HG03342 (cell line): ENCODE results near the gene ENOX2.
"Not testable (repeated sequence)": the region's sequence is repeated elsewhere in the genome, so short reads cannot be mapped to it uniquely, and the experiment has no call there.

Experiments used
- ATAC-seq: cut with Tn5 transposase; IDR thresholded peaks from one replicate; pipeline ENCODE4 v1.9.1; 2021; ENCODE audit warnings: mild to moderate bottlenecking, moderate library complexity; ENCODE audit not compliant: unreplicated experiment

Gene ENOX2

GRCh38 chrX:130827648-130828047 lies 75.4 kb downstream of the ENOX2 start:
- ATAC-seq, result no peak

GRCh38 chrX:130826249-130826648 lies 76.8 kb downstream of the ENOX2 start:
- ATAC-seq, result no peak

- ATAC-seq, result no peak
Observed at GRCh38 chrX:130825525-130825924, 77.5 kb downstream of the ENOX2 start.

GRCh38 chrX:130819367-130819766 lies 83.6 kb downstream of the ENOX2 start:
- ATAC-seq, result not testable (repeated sequence)

- ATAC-seq, result not testable (repeated sequence)
Observed at GRCh38 chrX:130813932-130814331, 89.1 kb downstream of the ENOX2 start.

- ATAC-seq, result no peak
Observed at GRCh38 chrX:130810561-130810960, 92.4 kb downstream of the ENOX2 start.

- ATAC-seq, result no peak
Observed at GRCh38 chrX:130805903-130806302, 97.1 kb downstream of the ENOX2 start.

GRCh38 chrX:130803537-130803936 lies 99.5 kb downstream of the ENOX2 start:
- no peak for ATAC-seq

- no peak for ATAC-seq
Observed at GRCh38 chrX:130801901-130802300, 101.1 kb downstream of the ENOX2 start.

- no peak for ATAC-seq
Observed at GRCh38 chrX:130799393-130799792, 103.6 kb downstream of the ENOX2 start.

GRCh38 chrX:130793975-130794374 lies 109.0 kb downstream of the ENOX2 start:
- no peak for ATAC-seq

- not testable (repeated sequence) for ATAC-seq
Observed at GRCh38 chrX:130791870-130792269, 111.1 kb downstream of the ENOX2 start.

- no peak for ATAC-seq
Observed at GRCh38 chrX:130789793-130790192, 113.2 kb downstream of the ENOX2 start.

- no peak for ATAC-seq
Observed at GRCh38 chrX:130788786-130789581, 114.0 kb downstream of the ENOX2 start.

- ATAC-seq, result no peak
Observed at GRCh38 chrX:130786030-130786429, 117.0 kb downstream of the ENOX2 start.

GRCh38 chrX:130778773-130779172 lies 124.2 kb downstream of the ENOX2 start:
- ATAC-seq, result no peak

- ATAC-seq, result no peak
Observed at GRCh38 chrX:130775849-130776248, 127.2 kb downstream of the ENOX2 start.

GRCh38 chrX:130772776-130773143 lies 130.2 kb downstream of the ENOX2 start:
- no peak for ATAC-seq

- ATAC-seq, result no peak
Observed at GRCh38 chrX:130772105-130772775, 130.8 kb downstream of the ENOX2 start.

GRCh38 chrX:130771648-130772047 lies 131.4 kb downstream of the ENOX2 start:
- no peak for ATAC-seq

- ATAC-seq, result no peak
Observed at GRCh38 chrX:130771230-130771629, 131.8 kb downstream of the ENOX2 start.

GRCh38 chrX:130770615-130771014 lies 132.4 kb downstream of the ENOX2 start:
- no peak for ATAC-seq
